G401.6 (cell line): ENCODE measurements around the gene LATS2.
"Not testable (repeated sequence)": the region's sequence is repeated elsewhere in the genome, so short reads cannot be mapped to it uniquely, and the experiment has no call there.

Source experiments
- FAIRE-seq: peaks from 2 replicates; lab custom pipeline; 2012; peaks lifted over from hg19 to GRCh38; lab: Jason Lieb, UNC

Gene LATS2

GRCh38 chr13:21075379-21076249 lies 14.2 kb upstream of the LATS2 start:
- no peak for FAIRE-seq

- FAIRE-seq, result no peak
These were observed 13.6 kb upstream of the LATS2 start for GRCh38 chr13:21075011-21075378.

- no peak for FAIRE-seq
These were observed 13.2 kb upstream of the LATS2 start for GRCh38 chr13:21074546-21074945.

- FAIRE-seq, result no peak
These were observed 10.5 kb upstream of the LATS2 start for GRCh38 chr13:21071924-21072323.

GRCh38 chr13:21071015-21071414 lies 9.6 kb upstream of the LATS2 start:
- FAIRE-seq, result no peak

- no peak for FAIRE-seq
These were observed 8.2 kb upstream of the LATS2 start for GRCh38 chr13:21069561-21070004.

GRCh38 chr13:21067848-21068247 lies 6.5 kb upstream of the LATS2 start:
- no peak for FAIRE-seq

- FAIRE-seq, result no peak
These were observed 5.6 kb upstream of the LATS2 start for GRCh38 chr13:21066946-21067345.

GRCh38 chr13:21065686-21066085 lies 4.3 kb upstream of the LATS2 start:
- FAIRE-seq, result no peak

- no peak for FAIRE-seq
These were observed 1.6 kb upstream of the LATS2 start for GRCh38 chr13:21063031-21063430.

GRCh38 chr13:21060338-21061028 lies 903 bp downstream of the LATS2 start:
- no peak for FAIRE-seq

- no peak for FAIRE-seq
These were observed 1.6 kb downstream of the LATS2 start for GRCh38 chr13:21059641-21060337.

- FAIRE-seq, result peak; percentile 67
These were observed 3.0 kb downstream of the LATS2 start for GRCh38 chr13:21058361-21058760.

- FAIRE-seq, result no peak
These were observed 5.8 kb downstream of the LATS2 start for GRCh38 chr13:21055511-21056045.

GRCh38 chr13:21055016-21055415 lies 6.4 kb downstream of the LATS2 start:
- FAIRE-seq, result no peak

- no peak for FAIRE-seq
These were observed 7.1 kb downstream of the LATS2 start for GRCh38 chr13:21054313-21054712.

- no peak for FAIRE-seq
These were observed 8.2 kb downstream of the LATS2 start for GRCh38 chr13:21053231-21053630.

GRCh38 chr13:21051675-21052074 lies 9.7 kb downstream of the LATS2 start:
- FAIRE-seq, result no peak

GRCh38 chr13:21050288-21051197 lies 10.8 kb downstream of the LATS2 start:
- FAIRE-seq, result no peak

- not testable (repeated sequence) for FAIRE-seq
These were observed 11.7 kb downstream of the LATS2 start for GRCh38 chr13:21049731-21050130.

GRCh38 chr13:21048901-21049698 lies 12.3 kb downstream of the LATS2 start:
- no peak for FAIRE-seq
